GM19351 (cell line): ENCODE data around the gene ZPBP.

Experiments
- ATAC-seq: cut with Tn5 transposase; IDR thresholded peaks from one replicate; pipeline ENCODE4 v1.9.1; 2021; ENCODE audit warnings: mild to moderate bottlenecking, moderate library complexity; ENCODE audit not compliant: unreplicated experiment

The ZPBP gene

GRCh38 chr7:50092579-50093491 lies at the start of gene ZPBP:
Gene ZPBP (minus strand): TSS chr7:50093246. CDS start chr7:50093194, 52 bp downstream.
- peak; percentile 76 for ATAC-seq

- peak; percentile 44 for ATAC-seq
Measured at GRCh38 chr7:50142425-50143017, 49.5 kb upstream of the ZPBP start.

GRCh38 chr7:50141854-50142253 lies 48.8 kb upstream of the ZPBP start:
- no peak for ATAC-seq

GRCh38 chr7:50141131-50141530 lies 48.1 kb upstream of the ZPBP start:
- ATAC-seq, result no peak

GRCh38 chr7:50140688-50141087 lies 47.6 kb upstream of the ZPBP start:
- ATAC-seq, result no peak

- ATAC-seq, result no peak
Measured at GRCh38 chr7:50138101-50138500, 45.1 kb upstream of the ZPBP start.

GRCh38 chr7:50125766-50126165 lies 32.7 kb upstream of the ZPBP start:
- no peak for ATAC-seq

- ATAC-seq, result peak; percentile 88
Measured at GRCh38 chr7:50121286-50121685, 28.2 kb upstream of the ZPBP start.

- peak; percentile 90 for ATAC-seq
Measured at GRCh38 chr7:50119815-50120637, 27.0 kb upstream of the ZPBP start.

- ATAC-seq, result no peak
Measured at GRCh38 chr7:50112250-50112649, 19.2 kb upstream of the ZPBP start.

- ATAC-seq, result no peak
Measured at GRCh38 chr7:50101873-50102272, 8.8 kb upstream of the ZPBP start.

GRCh38 chr7:50095634-50096033 lies 2.6 kb upstream of the ZPBP start:
- ATAC-seq, result no peak

- no peak for ATAC-seq
Measured at GRCh38 chr7:50088463-50089129, 4.5 kb downstream of the ZPBP start.

- ATAC-seq, result no peak
Measured at GRCh38 chr7:50085344-50085743, 7.7 kb downstream of the ZPBP start.

- no peak for ATAC-seq
Measured at GRCh38 chr7:50073093-50073492, 20.0 kb downstream of the ZPBP start.

- peak; percentile 85 for ATAC-seq
Measured at GRCh38 chr7:50069613-50070012, 23.4 kb downstream of the ZPBP start.

GRCh38 chr7:50068850-50069551 lies 24.0 kb downstream of the ZPBP start:
- peak; percentile 73 for ATAC-seq

- ATAC-seq, result peak; percentile 49
Measured at GRCh38 chr7:50068026-50068425, 25.0 kb downstream of the ZPBP start.

GRCh38 chr7:50062951-50063350 lies 30.1 kb downstream of the ZPBP start:
- ATAC-seq, result no peak

- no peak for ATAC-seq
Measured at GRCh38 chr7:50056131-50056530, 36.9 kb downstream of the ZPBP start.
